ENCODE measurements around the gene ODF2L.

Gene ODF2L

GRCh38 chr1:86305731-86306130, 90.4 kb downstream of the ODF2L start:
- no peak for DNase-seq

DNA sequence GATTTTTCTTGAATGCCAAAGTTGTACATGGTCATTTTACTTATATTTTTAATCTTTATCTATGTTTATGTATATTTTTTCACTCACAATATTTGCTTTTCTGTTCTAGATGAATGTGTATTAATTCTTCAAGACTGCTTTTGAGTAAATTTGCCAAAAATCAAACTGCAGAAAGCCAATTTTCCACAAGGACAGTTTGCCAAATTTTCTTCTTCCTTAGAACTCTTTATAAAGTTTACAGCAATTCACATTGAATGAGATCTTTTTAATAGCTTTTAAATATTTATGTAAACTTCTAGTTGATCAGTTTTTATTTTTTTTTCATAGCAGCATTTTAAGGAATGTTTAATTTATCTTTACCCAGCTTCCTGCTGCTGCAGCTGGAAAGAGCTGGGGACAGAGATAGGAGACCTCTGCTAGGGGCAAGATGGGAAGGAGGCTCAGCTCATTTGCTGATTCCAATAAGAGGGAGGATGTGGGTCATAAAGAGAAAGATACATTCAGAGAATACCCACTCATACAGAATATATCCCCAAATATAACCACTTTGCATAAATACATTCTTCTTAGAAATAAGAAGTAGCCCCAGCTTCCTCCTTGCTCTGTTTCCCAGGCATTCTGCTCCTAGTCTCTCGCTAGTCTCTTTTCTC, 93.0 kb downstream of the ODF2L start:
- no peak for DNase-seq

Measured in Kasumi-1 (cell line).